ENCODE results near the gene CCDC142. TPM values are rescaled to one million over a fixed set of nuclear protein-coding genes. Genes with fewer than 3 reads are reported as not detected.

Gene CCDC142
- total and polyA plus RNA-seq, 10 of the 15 experiments (the other 5 are each of a cell fraction or from before 2014, with no cell fraction given) = 0.93 to 16.9 (median 9.0) TPM

- CTCF ChIA-PET = interaction anchor here (0.6 to 13.9 kb wide), 2 partner anchors 15 to 89 kb away, joined by 3 to 231 read pairs; partner anchors contain the start of genes CCDC142 and TTC31
- SMC1A ChIA-PET (ENCODE audit: uncharacterized antibody, unreplicated experiment) = no interaction called here
- Histone ChIP-seq H3K9ac (ENCODE audit: control insufficient read depth, insufficient read depth, low read length) (no peak overlapping the region), H3K9me3 (replicated peaks; ENCODE audit: control insufficient read depth, insufficient read depth, low read length) (no peaks in the 10 kb centered on the region), H3K4me1 (ENCODE audit: control insufficient read depth, insufficient read depth, low read length) (peaks cover 12% of the 10 kb centered on the region), H3K79me2 (ENCODE audit: control insufficient read depth, insufficient read depth, low read length) (no peaks in the 10 kb centered on the region), H3K27me3 (replicated peaks in 1 of 2; ENCODE audit: control insufficient read depth in 2 of 2, insufficient read depth in 2 of 2, low read length in 1 of 2) (peaks cover 15 to 25% of the 10 kb centered on the region in 2 experiments; a peak in 3 of 4 replicates), H3K27ac (ENCODE audit: control insufficient read depth, insufficient read depth) (no peak overlapping the region), H4K20me1 (ENCODE audit: control insufficient read depth, insufficient read depth) (no peaks in the 10 kb centered on the region), H3K4me2 (ENCODE audit: control insufficient read depth, insufficient read depth) (peak overlapping the region; percentile 46), H3K36me3 (ENCODE audit: control insufficient read depth in 2 of 2, insufficient read depth in 2 of 2, low read length in 1 of 2) (peaks cover 0 to 4% of the 10 kb centered on the region in 2 experiments; a peak in 2 of 4 replicates), H2AFZ (ENCODE audit: control insufficient read depth, low read depth, low read length) (peak overlapping the region; percentile 68), H3K4me3 (peak overlapping the region; percentile 57; the same call in 1 of the 2 replicates)
- RAD21 ChIA-PET (ENCODE audit: unreplicated experiment) = no interaction called here
- no peak for FAIRE-seq
- intact Hi-C loops (cut with micrococcal nuclease; ENCODE audit: unreplicated experiment) (no loop called here), in situ Hi-C loops (cut with MboI) (no loop called here)
- no peak for DNase-seq (ENCODE audit: low read depth, low spot score)
- 22% methylated on average over 53 of the region's 61 CpGs for WGBS (ENCODE audit: insufficient coverage, insufficient replicate concordance, low lambda C conversion rate, missing lambda C conversion rate)
- no peak for TF ChIP-seq SMAD1 (IDR thresholded peaks at IDR 0.05; ENCODE audit: low read depth, partially characterized antibody)
- no peak for TF ChIP-seq PKNOX1 (IDR thresholded peaks at IDR 0.05)
- TF ChIP-seq CREB1 (IDR thresholded peaks at IDR 0.05; ENCODE audit: low read depth) = 0 out of 2 replicates have a peak, but pooled peaks have one; percentile 20
- TF ChIP-seq HDAC6 (IDR thresholded peaks at IDR 0.05; ENCODE audit: unreplicated experiment) = peak; percentile 67
- 0 out of 2 replicates have a peak, but pooled peaks have one; percentile 26 for TF ChIP-seq POLR2AphosphoS5 (IDR thresholded peaks at IDR 0.05; ENCODE audit: low read length)
- TF ChIP-seq SMAD5 (IDR thresholded peaks at IDR 0.05; ENCODE audit: low read depth) = no peak
- TF ChIP-seq POLR2A (IDR thresholded peaks at IDR 0.05; ENCODE audit: low read depth, low read length) = peak; percentile 68
- no peak for TF ChIP-seq NFXL1 (IDR thresholded peaks at IDR 0.05; ENCODE audit: borderline replicate concordance)
- 0 out of 2 replicates have a peak, but pooled peaks have one; percentile 45 for TF ChIP-seq MTA3 (IDR thresholded peaks at IDR 0.05; ENCODE audit: borderline replicate concordance, low read length)
- ATAC-seq = no peak
- POLR2A ChIA-PET = interaction anchor here (0.9 kb wide), 1 partner anchor 79 kb away, joined by 3 read pairs; no protein-coding TSS in a partner anchor
- BruUV-seq (replicated peaks) = no TSS peak
Observed at GRCh38 chr2:74497777-74498499, 15.1 kb upstream of the CCDC142 start.

Data from GM12878 (cell line).